ENCODE data around the gene SORCS2.

Gene SORCS2

DNA sequence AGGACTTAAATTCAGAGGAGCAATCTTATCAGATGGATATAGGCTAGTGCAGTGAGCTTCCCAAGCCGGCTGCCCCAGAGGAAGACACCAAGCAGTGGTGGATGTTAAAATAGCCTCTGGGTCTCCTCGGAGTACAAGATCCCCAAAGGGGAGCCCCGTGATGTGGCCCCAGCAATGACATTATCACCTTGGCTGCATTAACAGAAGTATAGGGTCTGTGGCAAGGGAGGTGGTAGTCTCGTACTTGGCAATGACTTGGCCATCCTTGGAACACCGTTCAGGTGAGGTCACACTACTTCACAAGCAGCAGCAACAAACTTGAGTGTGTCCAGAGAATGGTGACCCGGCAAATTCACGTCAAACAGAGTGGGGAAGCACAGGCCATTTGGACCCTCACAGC is 174.6 kb downstream of the SORCS2 start:
- no peak overlapping the region for H2BK12ac ChIP-seq (ENCODE audit: low read length in 2 of 2)
- H3K14ac ChIP-seq (ENCODE audit: low read length in 2 of 2), result no peak overlapping the region
- no peak overlapping the region for H2BK15ac ChIP-seq (ENCODE audit: low read depth, poor library complexity, severe bottlenecking)
- no peak overlapping the region for H3K18ac ChIP-seq (ENCODE audit: low read depth in 1 of 2, low read length in 2 of 2)
- no peak overlapping the region for H2AK5ac ChIP-seq (ENCODE audit: low read length, severe bottlenecking)
- no peak overlapping the region for H3K4me3 ChIP-seq (ENCODE audit: insufficient read depth in 1 of 2, low read depth in 1 of 2, low read length in 2 of 2)
- H2AFZ ChIP-seq (ENCODE audit: low read depth, low read length), result no peak overlapping the region
- H3K9ac ChIP-seq (ENCODE audit: low read length), result no peak overlapping the region
- 83% methylated on average over 7 of the region's 7 CpGs for WGBS
- no peak overlapping the region for H4K91ac ChIP-seq (ENCODE audit: low read length)
- H3K36me3 ChIP-seq (ENCODE audit: control insufficient read depth in 1 of 2, insufficient read depth in 2 of 2, low read depth in 1 of 2, low read length in 2 of 2), result no peaks in the 10 kb centered on the region
- H3K79me1 ChIP-seq (replicated peaks; ENCODE audit: low read length, poor library complexity, severe bottlenecking), result no peaks in the 10 kb centered on the region
- H4K8ac ChIP-seq (ENCODE audit: low read length), result no peak overlapping the region
- peaks cover 9% of the 10 kb centered on the region for H3K4me1 ChIP-seq (ENCODE audit: control insufficient read depth, insufficient read depth, low read depth, low read length)
- no peak overlapping the region for H3K27ac ChIP-seq (ENCODE audit: low read length, poor library complexity, severe bottlenecking)
- peaks cover 40 to 62% of the 10 kb centered on the region in 2 experiments for H3K27me3 ChIP-seq (ENCODE audit: control insufficient read depth in 1 of 2, insufficient read depth in 1 of 2, low read length in 2 of 2)
- no peak overlapping the region for H3K23ac ChIP-seq (ENCODE audit: low read length in 2 of 2)
- H3K4ac ChIP-seq (ENCODE audit: low read depth in 1 of 2, low read length in 2 of 2), result no peak overlapping the region
- no peak overlapping the region for H2BK120ac ChIP-seq (ENCODE audit: low read depth, low read length)
- DNase-seq, result no peak
- no peak overlapping the region for H2BK5ac ChIP-seq (ENCODE audit: low read depth, low read length, poor library complexity, severe bottlenecking)
- no peak overlapping the region for H3K4me2 ChIP-seq (ENCODE audit: low read length, poor library complexity, severe bottlenecking)
- H3K9me3 ChIP-seq (ENCODE audit: control insufficient read depth, low read length), result no peaks in the 10 kb centered on the region

DNA sequence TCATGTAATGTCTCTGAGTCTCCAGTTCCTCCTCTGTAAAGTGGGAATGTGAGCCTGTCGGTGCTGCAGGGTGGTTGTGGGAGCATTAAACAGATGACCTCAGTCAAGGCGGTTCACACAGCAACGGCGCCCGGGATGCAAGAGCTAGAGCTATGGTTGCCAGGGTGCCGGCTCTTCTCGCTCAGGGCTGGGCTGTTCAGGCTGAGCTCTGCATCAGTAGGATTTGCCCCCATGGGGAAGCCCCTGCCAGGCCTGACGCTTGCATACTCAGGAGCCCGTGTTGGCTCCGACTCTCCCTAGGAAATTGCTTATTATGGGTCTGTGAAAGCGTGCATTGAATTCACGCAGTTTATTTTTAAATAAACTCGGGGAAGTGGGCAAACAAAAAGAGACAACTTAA is 175.1 kb downstream of the SORCS2 start:
- no peak for DNase-seq
- H2BK12ac ChIP-seq (ENCODE audit: low read length in 2 of 2), result no peak overlapping the region
- no peaks in the 10 kb centered on the region for H3K36me3 ChIP-seq (ENCODE audit: control insufficient read depth in 1 of 2, insufficient read depth in 2 of 2, low read depth in 1 of 2, low read length in 2 of 2)
- H3K4me1 ChIP-seq (ENCODE audit: control insufficient read depth, insufficient read depth, low read depth, low read length), result peaks cover 9% of the 10 kb centered on the region
- H4K91ac ChIP-seq (ENCODE audit: low read length), result no peak overlapping the region
- H3K27ac ChIP-seq (ENCODE audit: low read length, poor library complexity, severe bottlenecking), result no peak overlapping the region
- H4K8ac ChIP-seq (ENCODE audit: low read length), result no peak overlapping the region
- H2AK5ac ChIP-seq (ENCODE audit: low read length, severe bottlenecking), result no peak overlapping the region
- no peak overlapping the region for H2AFZ ChIP-seq (ENCODE audit: low read depth, low read length)
- H3K18ac ChIP-seq (ENCODE audit: low read depth in 1 of 2, low read length in 2 of 2), result no peak overlapping the region
- no peak overlapping the region for H2BK5ac ChIP-seq (ENCODE audit: low read depth, low read length, poor library complexity, severe bottlenecking)
- H3K27me3 ChIP-seq (ENCODE audit: control insufficient read depth in 1 of 2, insufficient read depth in 1 of 2, low read length in 2 of 2), result peaks cover 35 to 62% of the 10 kb centered on the region in 2 experiments
- no peak overlapping the region for H3K23ac ChIP-seq (ENCODE audit: low read length in 2 of 2)
- no peak overlapping the region for H2BK120ac ChIP-seq (ENCODE audit: low read depth, low read length)
- no peak overlapping the region for H3K4me3 ChIP-seq (ENCODE audit: insufficient read depth in 1 of 2, low read depth in 1 of 2, low read length in 2 of 2)
- no peak overlapping the region for H3K4me2 ChIP-seq (ENCODE audit: low read length, poor library complexity, severe bottlenecking)
- WGBS, result 87% methylated on average over 13 of the region's 13 CpGs
- H2BK15ac ChIP-seq (ENCODE audit: low read depth, poor library complexity, severe bottlenecking), result no peak overlapping the region
- no peak overlapping the region for H3K9ac ChIP-seq (ENCODE audit: low read length)
- no peak overlapping the region for H3K14ac ChIP-seq (ENCODE audit: low read length in 2 of 2)
- H3K9me3 ChIP-seq (ENCODE audit: control insufficient read depth, low read length), result no peaks in the 10 kb centered on the region
- H3K4ac ChIP-seq (ENCODE audit: low read depth in 1 of 2, low read length in 2 of 2), result no peak overlapping the region
- no peaks in the 10 kb centered on the region for H3K79me1 ChIP-seq (replicated peaks; ENCODE audit: low read length, poor library complexity, severe bottlenecking)

DNA sequence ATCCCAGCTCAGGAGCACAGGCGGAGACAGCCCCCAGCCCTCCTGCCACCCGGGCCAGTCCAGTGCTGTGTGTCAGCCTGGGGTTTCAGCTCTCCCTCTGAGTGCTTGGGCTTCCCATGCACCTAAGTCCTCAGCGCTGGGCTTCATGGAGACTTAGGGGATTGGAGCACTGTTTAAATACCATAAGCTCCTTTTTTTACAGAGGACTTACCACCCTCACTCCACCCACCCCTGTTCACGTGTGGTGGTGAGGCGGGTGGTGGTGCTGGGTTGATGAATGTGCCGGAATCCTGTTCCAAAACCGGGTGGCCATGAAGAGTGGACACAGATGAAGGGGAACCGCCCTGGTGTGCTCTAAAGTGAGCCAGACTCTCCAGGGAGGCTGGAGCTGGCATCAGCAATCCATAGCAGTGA is 175.5 kb downstream of the SORCS2 start:
- H4K91ac ChIP-seq (ENCODE audit: low read length), result no peak overlapping the region
- no peak overlapping the region for H3K9ac ChIP-seq (ENCODE audit: low read length)
- no peak overlapping the region for H4K8ac ChIP-seq (ENCODE audit: low read length)
- DNase-seq, result no peak
- H3K36me3 ChIP-seq (ENCODE audit: control insufficient read depth in 1 of 2, insufficient read depth in 2 of 2, low read depth in 1 of 2, low read length in 2 of 2), result no peaks in the 10 kb centered on the region
- no peak overlapping the region for H2AK5ac ChIP-seq (ENCODE audit: low read length, severe bottlenecking)
- no peak overlapping the region for H3K23ac ChIP-seq (ENCODE audit: low read length in 2 of 2)
- H3K4me2 ChIP-seq (ENCODE audit: low read length, poor library complexity, severe bottlenecking), result no peak overlapping the region
- no peak overlapping the region for H3K14ac ChIP-seq (ENCODE audit: low read length in 2 of 2)
- H3K4me1 ChIP-seq (ENCODE audit: control insufficient read depth, insufficient read depth, low read depth, low read length), result peaks cover 9% of the 10 kb centered on the region
- H2AFZ ChIP-seq (ENCODE audit: low read depth, low read length), result no peak overlapping the region
- H3K79me1 ChIP-seq (replicated peaks; ENCODE audit: low read length, poor library complexity, severe bottlenecking), result no peaks in the 10 kb centered on the region
- H2BK15ac ChIP-seq (ENCODE audit: low read depth, poor library complexity, severe bottlenecking), result no peak overlapping the region
- H3K18ac ChIP-seq (ENCODE audit: low read depth in 1 of 2, low read length in 2 of 2), result no peak overlapping the region
- H3K4ac ChIP-seq (ENCODE audit: low read depth in 1 of 2, low read length in 2 of 2), result no peak overlapping the region
- H3K9me3 ChIP-seq (ENCODE audit: control insufficient read depth, low read length), result no peaks in the 10 kb centered on the region
- no peak overlapping the region for H3K27ac ChIP-seq (ENCODE audit: low read length, poor library complexity, severe bottlenecking)
- no peak overlapping the region for H2BK5ac ChIP-seq (ENCODE audit: low read depth, low read length, poor library complexity, severe bottlenecking)
- H2BK120ac ChIP-seq (ENCODE audit: low read depth, low read length), result no peak overlapping the region
- H3K27me3 ChIP-seq (ENCODE audit: control insufficient read depth in 1 of 2, insufficient read depth in 1 of 2, low read length in 2 of 2), result peaks cover 35 to 62% of the 10 kb centered on the region in 2 experiments
- H2BK12ac ChIP-seq (ENCODE audit: low read length in 2 of 2), result no peak overlapping the region
- no peak overlapping the region for H3K4me3 ChIP-seq (ENCODE audit: insufficient read depth in 1 of 2, low read depth in 1 of 2, low read length in 2 of 2)
- WGBS, result 94% methylated on average over 7 of the region's 8 CpGs

DNA sequence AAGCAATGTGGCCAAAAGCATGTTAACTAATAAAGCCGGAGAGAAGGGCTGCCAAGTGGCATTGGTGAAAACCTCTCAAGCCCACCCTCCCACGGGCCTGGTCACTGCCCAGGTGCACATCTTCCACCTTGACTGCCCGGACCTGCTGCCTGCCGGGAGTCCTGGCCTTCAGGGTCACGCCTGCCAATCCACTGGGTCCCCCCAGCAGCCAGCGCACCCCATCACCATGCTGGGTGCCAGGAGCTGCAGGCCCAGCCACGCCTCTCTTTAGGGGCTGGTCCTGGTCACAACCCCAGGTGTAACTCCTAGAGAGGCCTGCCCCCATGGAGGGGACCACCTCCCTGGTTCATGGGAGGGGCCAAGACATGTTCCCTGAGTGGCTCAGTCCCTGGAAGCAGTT is 176.0 kb downstream of the SORCS2 start:
- no peaks in the 10 kb centered on the region for H3K9me3 ChIP-seq (ENCODE audit: control insufficient read depth, low read length)
- no peak overlapping the region for H3K4me3 ChIP-seq (ENCODE audit: insufficient read depth in 1 of 2, low read depth in 1 of 2, low read length in 2 of 2)
- no peak overlapping the region for H2BK5ac ChIP-seq (ENCODE audit: low read depth, low read length, poor library complexity, severe bottlenecking)
- H4K91ac ChIP-seq (ENCODE audit: low read length), result no peak overlapping the region
- H4K8ac ChIP-seq (ENCODE audit: low read length), result no peak overlapping the region
- no peaks in the 10 kb centered on the region for H3K79me1 ChIP-seq (replicated peaks; ENCODE audit: low read length, poor library complexity, severe bottlenecking)
- H2BK15ac ChIP-seq (ENCODE audit: low read depth, poor library complexity, severe bottlenecking), result no peak overlapping the region
- H3K36me3 ChIP-seq (ENCODE audit: control insufficient read depth in 1 of 2, insufficient read depth in 2 of 2, low read depth in 1 of 2, low read length in 2 of 2), result no peaks in the 10 kb centered on the region
- no peak overlapping the region for H3K23ac ChIP-seq (ENCODE audit: low read length in 2 of 2)
- H3K4me2 ChIP-seq (ENCODE audit: low read length, poor library complexity, severe bottlenecking), result no peak overlapping the region
- H3K4ac ChIP-seq (ENCODE audit: low read depth in 1 of 2, low read length in 2 of 2), result no peak overlapping the region
- no peak overlapping the region for H2AFZ ChIP-seq (ENCODE audit: low read depth, low read length)
- H3K18ac ChIP-seq (ENCODE audit: low read depth in 1 of 2, low read length in 2 of 2), result no peak overlapping the region
- H3K4me1 ChIP-seq (ENCODE audit: control insufficient read depth, insufficient read depth, low read depth, low read length), result peaks cover 9% of the 10 kb centered on the region
- H3K14ac ChIP-seq (ENCODE audit: low read length in 2 of 2), result no peak overlapping the region
- no peak overlapping the region for H3K9ac ChIP-seq (ENCODE audit: low read length)
- no peak overlapping the region for H2BK12ac ChIP-seq (ENCODE audit: low read length in 2 of 2)
- H2AK5ac ChIP-seq (ENCODE audit: low read length, severe bottlenecking), result no peak overlapping the region
- no peak overlapping the region for H3K27ac ChIP-seq (ENCODE audit: low read length, poor library complexity, severe bottlenecking)
- H3K27me3 ChIP-seq (ENCODE audit: control insufficient read depth in 1 of 2, insufficient read depth in 1 of 2, low read length in 2 of 2), result peaks cover 35 to 62% of the 10 kb centered on the region in 2 experiments
- DNase-seq, result no peak
- 82% methylated on average over 7 of the region's 7 CpGs for WGBS
- no peak overlapping the region for H2BK120ac ChIP-seq (ENCODE audit: low read depth, low read length)

All from mesenchymal stem cell (in vitro differentiated cells and primary cell).